HG03378 (cell line): ENCODE results near the gene ERC2.

Experiments used
- ATAC-seq: cut with Tn5 transposase; IDR thresholded peaks from one replicate; pipeline ENCODE4 v1.9.1; 2021; ENCODE audit warnings: mild to moderate bottlenecking, moderate library complexity; ENCODE audit not compliant: unreplicated experiment

Gene ERC2

GRCh38 chr3:55775366-55776154, 692.7 kb downstream of the ERC2 start:
- no peak for ATAC-seq

GRCh38 chr3:55774856-55775255, 693.4 kb downstream of the ERC2 start:
- ATAC-seq, result no peak

- no peak for ATAC-seq
These were observed 696.8 kb downstream of the ERC2 start for GRCh38 chr3:55771503-55771902.

GRCh38 chr3:55770077-55770476, 698.2 kb downstream of the ERC2 start:
- ATAC-seq, result no peak

GRCh38 chr3:55766753-55767152, 701.5 kb downstream of the ERC2 start:
- no peak for ATAC-seq

GRCh38 chr3:55765906-55766701, 702.2 kb downstream of the ERC2 start:
- no peak for ATAC-seq

GRCh38 chr3:55765398-55765797, 702.9 kb downstream of the ERC2 start:
- no peak for ATAC-seq

- no peak for ATAC-seq
These were observed 711.3 kb downstream of the ERC2 start for GRCh38 chr3:55756976-55757375.

GRCh38 chr3:55755516-55756205, 712.6 kb downstream of the ERC2 start:
- ATAC-seq, result no peak

GRCh38 chr3:55752911-55753310, 715.4 kb downstream of the ERC2 start:
- no peak for ATAC-seq

- no peak for ATAC-seq
These were observed 716.5 kb downstream of the ERC2 start for GRCh38 chr3:55751730-55752129.

- ATAC-seq, result no peak
These were observed 717.7 kb downstream of the ERC2 start for GRCh38 chr3:55750525-55750924.

GRCh38 chr3:55749036-55749435, 719.2 kb downstream of the ERC2 start:
- ATAC-seq, result no peak

- no peak for ATAC-seq
These were observed 721.4 kb downstream of the ERC2 start for GRCh38 chr3:55746808-55747413.

- ATAC-seq, result no peak
These were observed 725.5 kb downstream of the ERC2 start for GRCh38 chr3:55742832-55743136.

- ATAC-seq, result no peak
These were observed 726.0 kb downstream of the ERC2 start for GRCh38 chr3:55742022-55742831.

GRCh38 chr3:55737186-55737585, 731.1 kb downstream of the ERC2 start:
- no peak for ATAC-seq

GRCh38 chr3:55735976-55736375, 732.3 kb downstream of the ERC2 start:
- no peak for ATAC-seq

GRCh38 chr3:55731741-55732140, 736.5 kb downstream of the ERC2 start:
- ATAC-seq, result no peak

GRCh38 chr3:55729546-55729945, 738.7 kb downstream of the ERC2 start:
- ATAC-seq, result no peak
